OCI-LY3 (cell line): ENCODE measurements around the gene SYNRG.

Experiments used
- EZH2phosphoT487 ChIP-seq: fragments of 200-600 bp; shearing (Covaris generic); IDR thresholded peaks from 2 replicates; pipeline ENCODE4 v1.6.1; 2018; ENCODE audit warnings: antibody characterized with exemption, mixed run types, low read depth
- TF ChIP-seq, protein P1 (sequence below): fragments of 200-600, 300-600 bp; sonication (generic); IDR thresholded peaks from 2 replicates; pipeline ENCODE4 v1.5.1; 2014; ENCODE audit warnings: antibody characterized with exemption, low read length, low read depth

DNA sequence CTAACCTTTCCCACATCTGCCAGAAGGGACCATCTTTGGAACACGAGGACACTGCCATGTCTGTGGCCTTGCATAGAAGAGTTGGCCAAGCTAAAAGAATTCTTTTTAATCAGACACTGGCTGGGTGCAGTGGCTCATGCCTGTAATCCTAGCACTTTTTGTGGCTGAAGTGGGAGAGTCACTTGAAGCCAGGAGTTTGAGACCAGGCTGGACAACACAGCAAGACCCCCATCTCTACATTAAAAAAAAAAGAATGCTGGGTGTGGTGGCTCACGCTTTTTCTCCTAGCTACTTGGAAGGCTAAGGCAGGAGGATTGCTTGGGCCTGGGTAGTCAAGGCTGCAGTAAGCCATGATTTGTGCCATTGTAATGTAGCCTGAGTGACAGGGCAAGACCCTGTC, 128.8 kb downstream of the SYNRG start:
- TF ChIP-seq, protein P1, sequence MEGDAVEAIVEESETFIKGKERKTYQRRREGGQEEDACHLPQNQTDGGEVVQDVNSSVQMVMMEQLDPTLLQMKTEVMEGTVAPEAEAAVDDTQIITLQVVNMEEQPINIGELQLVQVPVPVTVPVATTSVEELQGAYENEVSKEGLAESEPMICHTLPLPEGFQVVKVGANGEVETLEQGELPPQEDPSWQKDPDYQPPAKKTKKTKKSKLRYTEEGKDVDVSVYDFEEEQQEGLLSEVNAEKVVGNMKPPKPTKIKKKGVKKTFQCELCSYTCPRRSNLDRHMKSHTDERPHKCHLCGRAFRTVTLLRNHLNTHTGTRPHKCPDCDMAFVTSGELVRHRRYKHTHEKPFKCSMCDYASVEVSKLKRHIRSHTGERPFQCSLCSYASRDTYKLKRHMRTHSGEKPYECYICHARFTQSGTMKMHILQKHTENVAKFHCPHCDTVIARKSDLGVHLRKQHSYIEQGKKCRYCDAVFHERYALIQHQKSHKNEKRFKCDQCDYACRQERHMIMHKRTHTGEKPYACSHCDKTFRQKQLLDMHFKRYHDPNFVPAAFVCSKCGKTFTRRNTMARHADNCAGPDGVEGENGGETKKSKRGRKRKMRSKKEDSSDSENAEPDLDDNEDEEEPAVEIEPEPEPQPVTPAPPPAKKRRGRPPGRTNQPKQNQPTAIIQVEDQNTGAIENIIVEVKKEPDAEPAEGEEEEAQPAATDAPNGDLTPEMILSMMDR: no peak
- TF ChIP-seq EZH2phosphoT487: no peak
